Progenitor cell of endocrine pancreas (in vitro differentiated cells): ENCODE data around the gene COLEC12. TPM values are rescaled to one million over a fixed set of nuclear protein-coding genes. Genes with fewer than 3 reads are reported as not detected.

Source experiments
- DNase-seq: peaks from one replicate; pipeline ENCODE4 v3.0.0; 2021; ENCODE audit warnings: low spot score; ENCODE audit not compliant: unreplicated experiment
- H3K27ac Mint-ChIP-seq: 2 replicates; pipeline ENCODE4 v1.8.0; 2021; ENCODE audit warnings: mild to moderate bottlenecking, moderate library complexity, mixed read lengths
- H3K27me3 Mint-ChIP-seq: 2 replicates; pipeline ENCODE4 v1.8.0; 2021; ENCODE audit warnings: mixed read lengths
- H3K36me3 Mint-ChIP-seq: 2 replicates; pipeline ENCODE4 v1.8.0; 2022; ENCODE audit warnings: mixed read lengths; ENCODE audit not compliant: insufficient read depth
- H3K4me1 Mint-ChIP-seq: 2 replicates; pipeline ENCODE4 v1.8.0; 2021; ENCODE audit warnings: low read depth, mixed read lengths
- H3K4me3 Mint-ChIP-seq: 2 replicates; pipeline ENCODE4 v1.8.0; 2021; ENCODE audit warnings: low read depth, mild to moderate bottlenecking, moderate library complexity, mixed read lengths
- H3K9me3 Mint-ChIP-seq: 2 replicates; pipeline ENCODE4 v1.8.0; 2021; ENCODE audit warnings: low read depth, mixed read lengths
- total RNA-seq: library from RNA; stranded (reverse); gene quantifications from 2 replicates; pipeline ENCODE4 v1.2.1, GENCODE V29; 2021
- TF ChIP-seq, protein P1 (sequence below): fragments of 200-600 bp; sonication (generic); IDR thresholded peaks from one replicate; pipeline ENCODE4 v1.5.0; 2021; ENCODE audit warnings: antibody characterized with exemption, mild to moderate bottlenecking; ENCODE audit not compliant: unreplicated experiment

The COLEC12 gene
- total RNA-seq, 1 donor from 2014 or later: 0.55 TPM

- no peak for DNase-seq
- Mint-ChIP-seq H3K27me3 (no peaks in the 10 kb centered on the region), H3K4me3 (no peak overlapping the region), H3K27ac (no peak overlapping the region), H3K4me1 (peaks cover 5% of the 10 kb centered on the region), H3K9me3 (peaks cover 14% of the 10 kb centered on the region), H3K36me3 (peaks cover 11% of the 10 kb centered on the region)
- TF ChIP-seq, protein P1, sequence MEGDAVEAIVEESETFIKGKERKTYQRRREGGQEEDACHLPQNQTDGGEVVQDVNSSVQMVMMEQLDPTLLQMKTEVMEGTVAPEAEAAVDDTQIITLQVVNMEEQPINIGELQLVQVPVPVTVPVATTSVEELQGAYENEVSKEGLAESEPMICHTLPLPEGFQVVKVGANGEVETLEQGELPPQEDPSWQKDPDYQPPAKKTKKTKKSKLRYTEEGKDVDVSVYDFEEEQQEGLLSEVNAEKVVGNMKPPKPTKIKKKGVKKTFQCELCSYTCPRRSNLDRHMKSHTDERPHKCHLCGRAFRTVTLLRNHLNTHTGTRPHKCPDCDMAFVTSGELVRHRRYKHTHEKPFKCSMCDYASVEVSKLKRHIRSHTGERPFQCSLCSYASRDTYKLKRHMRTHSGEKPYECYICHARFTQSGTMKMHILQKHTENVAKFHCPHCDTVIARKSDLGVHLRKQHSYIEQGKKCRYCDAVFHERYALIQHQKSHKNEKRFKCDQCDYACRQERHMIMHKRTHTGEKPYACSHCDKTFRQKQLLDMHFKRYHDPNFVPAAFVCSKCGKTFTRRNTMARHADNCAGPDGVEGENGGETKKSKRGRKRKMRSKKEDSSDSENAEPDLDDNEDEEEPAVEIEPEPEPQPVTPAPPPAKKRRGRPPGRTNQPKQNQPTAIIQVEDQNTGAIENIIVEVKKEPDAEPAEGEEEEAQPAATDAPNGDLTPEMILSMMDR: no peak
These were observed 13.5 kb upstream of the COLEC12 start for GRCh38 chr18:513826-514530.

GRCh38 chr18:512957-513356 lies 12.5 kb upstream of the COLEC12 start:
- peaks cover 11% of the 10 kb centered on the region for H3K36me3 Mint-ChIP-seq
- H3K4me1 Mint-ChIP-seq: peaks cover 5% of the 10 kb centered on the region
- TF ChIP-seq, protein P1: no peak
- no peak overlapping the region for H3K4me3 Mint-ChIP-seq
- peaks cover 14% of the 10 kb centered on the region for H3K9me3 Mint-ChIP-seq
- no peaks in the 10 kb centered on the region for H3K27me3 Mint-ChIP-seq
- DNase-seq: no peak
- no peak overlapping the region for H3K27ac Mint-ChIP-seq

GRCh38 chr18:508835-509234 lies 8.3 kb upstream of the COLEC12 start:
- H3K27ac Mint-ChIP-seq: no peak overlapping the region
- TF ChIP-seq, protein P1: no peak
- no peaks in the 10 kb centered on the region for H3K9me3 Mint-ChIP-seq

DNA sequence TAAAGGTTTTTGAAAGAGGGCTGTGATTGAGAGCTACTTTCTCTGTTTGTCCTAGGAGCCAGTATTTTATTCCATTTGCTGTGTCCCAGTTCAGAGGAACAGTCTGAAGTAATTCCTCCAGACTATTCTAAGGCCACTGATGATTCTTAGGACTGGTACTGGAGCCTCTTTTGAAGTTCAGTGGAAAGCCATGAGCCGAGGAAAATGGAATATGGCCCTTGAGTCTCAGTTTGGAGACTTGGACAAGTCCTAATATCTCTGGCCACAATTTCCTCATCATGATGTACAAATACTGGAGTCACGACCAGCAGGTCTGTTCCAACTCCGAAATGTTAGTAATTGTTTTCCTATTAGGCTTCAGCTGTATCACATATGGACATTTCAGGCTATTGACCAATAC lies 7.1 kb upstream of the COLEC12 start:
- peaks cover 1% of the 10 kb centered on the region for H3K36me3 Mint-ChIP-seq
- no peak overlapping the region for H3K27ac Mint-ChIP-seq
- TF ChIP-seq, protein P1: no peak
- no peak for DNase-seq
- H3K9me3 Mint-ChIP-seq: no peaks in the 10 kb centered on the region
- H3K4me1 Mint-ChIP-seq: no peaks in the 10 kb centered on the region
- H3K4me3 Mint-ChIP-seq: no peak overlapping the region
- H3K27me3 Mint-ChIP-seq: peaks cover 35% of the 10 kb centered on the region

More at GRCh38 chr18:508835-509234, 8.3 kb upstream of the COLEC12 start:
- Mint-ChIP-seq H3K4me3 (no peak overlapping the region), H3K36me3 (peaks cover 1% of the 10 kb centered on the region), H3K27me3 (peaks cover 23% of the 10 kb centered on the region), H3K4me1 (no peaks in the 10 kb centered on the region)
- DNase-seq: no peak

- TF ChIP-seq, protein P1: no peak
- H3K27me3 Mint-ChIP-seq: peaks cover 41% of the 10 kb centered on the region
- no peaks in the 10 kb centered on the region for H3K9me3 Mint-ChIP-seq
- H3K36me3 Mint-ChIP-seq: peaks cover 1% of the 10 kb centered on the region
- H3K27ac Mint-ChIP-seq: no peak overlapping the region
- DNase-seq: no peak
- no peak overlapping the region for H3K4me3 Mint-ChIP-seq
- H3K4me1 Mint-ChIP-seq: no peaks in the 10 kb centered on the region
These were observed 6.3 kb upstream of the COLEC12 start for GRCh38 chr18:506801-507200.
